Measurements from ENCODE around the gene FGF12. TPM values are rescaled to one million over a fixed set of nuclear protein-coding genes. Genes with fewer than 3 reads are reported as not detected.

The FGF12 gene
- total RNA-seq, 2 donors from 2014 or later, result 1.5 TPM; not detected in 1

DNA sequence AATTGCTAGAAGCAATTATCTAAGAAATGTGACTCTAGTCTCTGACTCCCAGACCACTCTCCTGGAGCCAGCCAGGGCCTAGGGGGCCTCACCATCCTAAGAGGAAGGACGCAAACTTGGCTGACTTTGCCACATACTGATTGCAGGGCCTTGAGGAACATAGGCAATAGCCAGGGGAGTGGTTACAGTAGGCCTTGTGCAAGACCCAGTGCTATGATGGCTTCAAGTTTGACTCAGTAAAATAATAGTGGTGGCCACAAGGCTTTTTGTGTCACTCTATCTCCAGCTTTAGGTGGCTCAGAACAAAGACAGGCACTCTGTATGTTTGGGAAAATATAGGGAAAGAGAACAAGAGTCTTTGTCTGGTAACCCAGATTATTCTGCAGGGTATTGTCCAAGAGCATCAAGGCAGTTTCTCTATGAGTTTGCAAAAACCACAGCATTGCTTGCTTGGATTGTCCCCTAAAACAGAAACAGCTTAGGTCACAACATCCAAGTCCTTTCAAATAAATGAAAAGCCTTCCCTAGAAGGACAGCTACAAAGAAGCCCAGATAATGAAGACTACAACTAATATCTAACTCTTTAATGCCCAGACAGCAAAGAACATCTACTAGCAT is 634.8 kb downstream of the FGF12 start:
- no peaks in the 10 kb centered on the region for H3K4me1 ChIP-seq (ENCODE audit: control insufficient read depth in 1 of 2, low read depth in 2 of 2)
- TF ChIP-seq, protein P1, sequence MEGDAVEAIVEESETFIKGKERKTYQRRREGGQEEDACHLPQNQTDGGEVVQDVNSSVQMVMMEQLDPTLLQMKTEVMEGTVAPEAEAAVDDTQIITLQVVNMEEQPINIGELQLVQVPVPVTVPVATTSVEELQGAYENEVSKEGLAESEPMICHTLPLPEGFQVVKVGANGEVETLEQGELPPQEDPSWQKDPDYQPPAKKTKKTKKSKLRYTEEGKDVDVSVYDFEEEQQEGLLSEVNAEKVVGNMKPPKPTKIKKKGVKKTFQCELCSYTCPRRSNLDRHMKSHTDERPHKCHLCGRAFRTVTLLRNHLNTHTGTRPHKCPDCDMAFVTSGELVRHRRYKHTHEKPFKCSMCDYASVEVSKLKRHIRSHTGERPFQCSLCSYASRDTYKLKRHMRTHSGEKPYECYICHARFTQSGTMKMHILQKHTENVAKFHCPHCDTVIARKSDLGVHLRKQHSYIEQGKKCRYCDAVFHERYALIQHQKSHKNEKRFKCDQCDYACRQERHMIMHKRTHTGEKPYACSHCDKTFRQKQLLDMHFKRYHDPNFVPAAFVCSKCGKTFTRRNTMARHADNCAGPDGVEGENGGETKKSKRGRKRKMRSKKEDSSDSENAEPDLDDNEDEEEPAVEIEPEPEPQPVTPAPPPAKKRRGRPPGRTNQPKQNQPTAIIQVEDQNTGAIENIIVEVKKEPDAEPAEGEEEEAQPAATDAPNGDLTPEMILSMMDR (IDR thresholded peaks at IDR 0.05), result no peak
- no peak overlapping the region for H3K27ac ChIP-seq
- H3K4me3 ChIP-seq, result no peak overlapping the region
- H3K36me3 ChIP-seq, result no peaks in the 10 kb centered on the region
- no peaks in the 10 kb centered on the region for H3K27me3 ChIP-seq (replicated peaks; ENCODE audit: insufficient read depth)
- no peaks in the 10 kb centered on the region for H3K9me3 ChIP-seq
- DNase-seq (ENCODE audit: low spot score) (no peak), ATAC-seq (ENCODE audit: insufficient number of reproducible peaks, low FRiP score, low read depth) (no peak)

GRCh38 chr3:192091831-192092230 is 635.5 kb downstream of the FGF12 start:
- ATAC-seq (ENCODE audit: insufficient number of reproducible peaks, low FRiP score, low read depth), result no peak
- no peaks in the 10 kb centered on the region for H3K27me3 ChIP-seq (replicated peaks; ENCODE audit: insufficient read depth)
- H3K36me3 ChIP-seq, result no peaks in the 10 kb centered on the region
- H3K4me3 ChIP-seq, result no peak overlapping the region
- H3K4me1 ChIP-seq (ENCODE audit: control insufficient read depth in 1 of 2, low read depth in 2 of 2), result no peaks in the 10 kb centered on the region
- no peak for DNase-seq (ENCODE audit: low spot score)
- TF ChIP-seq, protein P1 (IDR thresholded peaks at IDR 0.05), result no peak
- H3K27ac ChIP-seq, result no peak overlapping the region
- H3K9me3 ChIP-seq, result no peaks in the 10 kb centered on the region

GRCh38 chr3:192090586-192090985 is 636.8 kb downstream of the FGF12 start:
- no peak overlapping the region for H3K4me3 ChIP-seq
- no peaks in the 10 kb centered on the region for H3K36me3 ChIP-seq
- H3K27me3 ChIP-seq (replicated peaks; ENCODE audit: insufficient read depth), result no peaks in the 10 kb centered on the region
- DNase-seq (ENCODE audit: low spot score) (no peak), ATAC-seq (ENCODE audit: insufficient number of reproducible peaks, low FRiP score, low read depth) (no peak)
- no peaks in the 10 kb centered on the region for H3K4me1 ChIP-seq (ENCODE audit: control insufficient read depth in 1 of 2, low read depth in 2 of 2)
- TF ChIP-seq, protein P1 (IDR thresholded peaks at IDR 0.05), result no peak
- no peak overlapping the region for H3K27ac ChIP-seq
- H3K9me3 ChIP-seq, result no peaks in the 10 kb centered on the region

Other genes starting within 250 kb of the FGF12 start
- 1 to 10 TPM; 4.9 to 6.4 TPM for gene MB21D2, start 190.3 kb upstream of the FGF12 start, total RNA-seq

Measured in thoracic aorta (tissue), 2 donors.